PFSK-1 (cell line): ENCODE measurements around the gene GIMAP8.

Source experiments
- FOXP2 ChIP-seq: optimal IDR thresholded peaks from 2 replicates; pipeline ENCODE3; 2011; ENCODE audit warnings: borderline replicate concordance, control low read depth, inconsistent platforms; ENCODE audit not compliant: insufficient read depth; ENCODE audit errors: extremely low read length, extremely low read depth
- POLR2AphosphoS5 ChIP-seq: IDR thresholded peaks from 2 replicates; pipeline ENCODE4 v1.6.1; 2012; ENCODE audit warnings: low read depth, mild to moderate bottlenecking, control low read depth, low read length, moderate library complexity
- SIN3A ChIP-seq: IDR thresholded peaks from 2 replicates; pipeline ENCODE4 v1.6.1; 2012; ENCODE audit warnings: mild to moderate bottlenecking, low read length, moderate library complexity, borderline replicate concordance; ENCODE audit not compliant: insufficient read depth
- TAF1 ChIP-seq: IDR thresholded peaks from 2 replicates; pipeline ENCODE4 v1.6.1; 2012; ENCODE audit warnings: low read length, control low read depth, borderline replicate concordance; ENCODE audit not compliant: insufficient read depth
- TF ChIP-seq, protein P1 (sequence below), 2 experiments: IDR thresholded peaks; 2 replicates each; pipeline versions ENCODE4 v1.6.1 to v1.8.0; 2011 to 2012; ENCODE audit warnings: low read depth in 2 of 2, low read length in 2 of 2, control low read depth in 1 of 2, inconsistent platforms in 1 of 2, mild to moderate bottlenecking in 1 of 2, moderate library complexity in 1 of 2; ENCODE audit not compliant: insufficient read depth in 1 of 2

GIMAP8 gene

DNA sequence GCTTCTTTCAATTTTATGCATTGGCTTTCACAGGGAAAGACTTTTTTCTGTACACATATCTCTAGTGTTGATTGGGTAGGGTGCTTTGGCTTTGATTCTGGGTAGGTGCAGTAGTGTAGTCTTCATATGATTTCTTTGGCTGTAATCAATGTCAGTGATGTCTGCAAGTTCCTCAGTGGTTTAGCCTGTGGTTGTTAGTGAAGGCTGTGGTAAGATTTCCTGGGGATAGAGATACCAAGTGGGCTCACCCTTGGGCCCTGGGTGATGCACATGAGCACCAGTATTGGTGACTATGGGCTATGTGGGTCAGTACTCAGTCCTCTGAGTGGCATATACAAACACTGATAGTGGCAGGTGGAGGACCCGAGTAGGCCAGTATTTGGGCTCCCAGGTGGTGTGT is 13.0 kb downstream of the GIMAP8 start:
- TF ChIP-seq, protein P1, sequence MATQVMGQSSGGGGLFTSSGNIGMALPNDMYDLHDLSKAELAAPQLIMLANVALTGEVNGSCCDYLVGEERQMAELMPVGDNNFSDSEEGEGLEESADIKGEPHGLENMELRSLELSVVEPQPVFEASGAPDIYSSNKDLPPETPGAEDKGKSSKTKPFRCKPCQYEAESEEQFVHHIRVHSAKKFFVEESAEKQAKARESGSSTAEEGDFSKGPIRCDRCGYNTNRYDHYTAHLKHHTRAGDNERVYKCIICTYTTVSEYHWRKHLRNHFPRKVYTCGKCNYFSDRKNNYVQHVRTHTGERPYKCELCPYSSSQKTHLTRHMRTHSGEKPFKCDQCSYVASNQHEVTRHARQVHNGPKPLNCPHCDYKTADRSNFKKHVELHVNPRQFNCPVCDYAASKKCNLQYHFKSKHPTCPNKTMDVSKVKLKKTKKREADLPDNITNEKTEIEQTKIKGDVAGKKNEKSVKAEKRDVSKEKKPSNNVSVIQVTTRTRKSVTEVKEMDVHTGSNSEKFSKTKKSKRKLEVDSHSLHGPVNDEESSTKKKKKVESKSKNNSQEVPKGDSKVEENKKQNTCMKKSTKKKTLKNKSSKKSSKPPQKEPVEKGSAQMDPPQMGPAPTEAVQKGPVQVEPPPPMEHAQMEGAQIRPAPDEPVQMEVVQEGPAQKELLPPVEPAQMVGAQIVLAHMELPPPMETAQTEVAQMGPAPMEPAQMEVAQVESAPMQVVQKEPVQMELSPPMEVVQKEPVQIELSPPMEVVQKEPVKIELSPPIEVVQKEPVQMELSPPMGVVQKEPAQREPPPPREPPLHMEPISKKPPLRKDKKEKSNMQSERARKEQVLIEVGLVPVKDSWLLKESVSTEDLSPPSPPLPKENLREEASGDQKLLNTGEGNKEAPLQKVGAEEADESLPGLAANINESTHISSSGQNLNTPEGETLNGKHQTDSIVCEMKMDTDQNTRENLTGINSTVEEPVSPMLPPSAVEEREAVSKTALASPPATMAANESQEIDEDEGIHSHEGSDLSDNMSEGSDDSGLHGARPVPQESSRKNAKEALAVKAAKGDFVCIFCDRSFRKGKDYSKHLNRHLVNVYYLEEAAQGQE (IDR thresholded peaks at IDR 0.05; ENCODE audit: insufficient read depth in 1 of 2, low read depth in 2 of 2, low read length in 2 of 2), result no peak
- TF ChIP-seq POLR2AphosphoS5 (no peak), FOXP2 (no peak), SIN3A (no peak), TAF1 (no peak)

DNA sequence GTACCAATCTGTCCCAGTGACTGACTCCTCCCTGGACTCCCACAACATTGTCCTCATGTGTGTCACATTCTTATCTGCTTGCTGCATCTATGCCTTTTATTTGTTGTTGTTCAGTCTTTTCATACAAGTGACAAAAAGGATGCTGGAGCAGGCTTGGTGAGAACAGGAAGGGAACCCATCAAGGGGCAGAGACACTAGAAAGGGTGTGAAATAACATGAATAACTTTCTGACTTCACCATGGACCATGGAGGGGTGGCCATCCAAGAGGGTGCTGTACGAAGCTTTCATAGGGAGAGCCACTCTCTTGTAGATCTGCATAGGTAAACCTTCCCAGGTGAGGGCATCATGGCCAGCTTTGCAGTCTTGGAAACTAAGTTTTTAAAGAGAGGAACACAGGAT is 14.5 kb downstream of the GIMAP8 start:
- no peak for TF ChIP-seq TAF1
- TF ChIP-seq POLR2AphosphoS5, result no peak
- TF ChIP-seq, protein P1 (IDR thresholded peaks at IDR 0.05; ENCODE audit: insufficient read depth in 1 of 2, low read depth in 2 of 2, low read length in 2 of 2), result no peak
- TF ChIP-seq SIN3A, result no peak
- no peak for TF ChIP-seq FOXP2

DNA sequence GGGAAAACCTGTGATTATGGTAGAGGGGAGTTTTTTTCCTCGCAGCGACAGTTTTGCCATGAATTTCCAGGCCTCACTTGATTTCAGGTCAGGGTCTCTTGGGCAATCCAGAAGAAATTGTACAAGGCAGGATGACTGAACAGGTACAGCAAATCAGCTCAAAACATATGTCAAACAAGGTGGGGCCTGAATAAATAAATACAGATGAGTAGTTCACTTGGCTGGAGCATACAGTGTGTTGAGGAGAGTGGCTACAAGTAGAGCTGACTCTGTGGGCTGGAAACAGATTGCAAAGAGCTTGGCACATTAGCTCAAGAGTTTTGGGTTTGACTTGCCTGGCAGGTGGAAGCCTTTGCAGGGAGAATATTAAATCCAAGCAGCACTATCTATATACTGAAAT is 15.0 kb downstream of the GIMAP8 start:
- TF ChIP-seq, protein P1 (IDR thresholded peaks at IDR 0.05; ENCODE audit: insufficient read depth in 1 of 2, low read depth in 2 of 2, low read length in 2 of 2), result no peak
- TF ChIP-seq FOXP2 (no peak), SIN3A (no peak), TAF1 (no peak), POLR2AphosphoS5 (no peak)

DNA sequence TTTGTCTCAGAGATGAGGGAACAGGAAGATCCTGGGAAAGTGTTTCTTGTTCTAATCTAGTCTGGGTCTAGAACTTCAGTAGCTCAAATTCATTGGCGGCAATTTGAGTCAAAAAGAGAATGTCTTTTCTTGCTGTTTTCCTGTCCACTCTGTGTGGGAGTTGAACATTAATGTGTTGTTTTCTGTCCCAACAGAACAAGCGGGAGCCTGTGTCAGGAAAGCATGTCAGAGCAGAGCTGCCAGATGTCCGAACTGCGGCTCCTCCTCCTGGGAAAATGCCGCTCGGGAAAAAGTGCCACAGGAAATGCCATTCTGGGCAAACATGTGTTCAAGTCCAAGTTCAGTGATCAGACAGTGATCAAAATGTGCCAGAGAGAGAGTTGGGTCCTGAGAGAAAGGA is 16.0 kb downstream of the GIMAP8 start:
- no peak for TF ChIP-seq POLR2AphosphoS5
- TF ChIP-seq SIN3A, result no peak
- TF ChIP-seq FOXP2, result no peak
- TF ChIP-seq, protein P1 (IDR thresholded peaks at IDR 0.05; ENCODE audit: insufficient read depth in 1 of 2, low read depth in 2 of 2, low read length in 2 of 2), result no peak
- TF ChIP-seq TAF1, result no peak

DNA sequence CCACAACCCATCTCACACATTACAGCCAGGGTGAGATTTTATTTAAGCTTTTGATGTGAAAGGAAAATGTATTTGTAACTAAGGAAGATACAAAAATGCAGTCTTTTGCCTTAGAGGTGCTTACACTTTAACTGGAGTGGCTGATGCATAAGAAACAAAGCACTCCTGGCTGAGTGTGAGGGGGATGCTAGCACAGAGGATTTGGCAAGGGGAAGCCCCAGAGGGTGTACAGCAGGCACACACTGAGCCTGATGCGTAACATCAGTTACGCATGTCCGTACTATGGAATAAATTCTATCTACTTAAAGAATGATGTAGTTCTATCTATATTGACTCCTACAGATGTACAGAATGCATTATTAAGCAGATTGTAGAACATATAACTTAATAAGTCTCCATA is 17.8 kb downstream of the GIMAP8 start:
- no peak for TF ChIP-seq TAF1
- TF ChIP-seq, protein P1 (IDR thresholded peaks at IDR 0.05; ENCODE audit: insufficient read depth in 1 of 2, low read depth in 2 of 2, low read length in 2 of 2), result no peak
- no peak for TF ChIP-seq SIN3A
- TF ChIP-seq FOXP2, result no peak
- TF ChIP-seq POLR2AphosphoS5, result no peak
